K562 (cell line): ENCODE results near the gene PCNX3. TPM values are rescaled to one million over a fixed set of nuclear protein-coding genes. Genes with fewer than 3 reads are reported as not detected.

ENCODE experiments used
- CBFA2T2 ChIP-seq: fragments of 450-650 bp; conservative IDR thresholded peaks from 2 replicates; pipeline ENCODE4 v1.6.1; 2017; ENCODE audit warnings: mild to moderate bottlenecking
- CTBP1 ChIP-seq: fragments of 450-650 bp; IDR thresholded peaks from 2 replicates; pipeline ENCODE4 v1.6.1; 2016; ENCODE audit warnings: borderline replicate concordance
- ERF ChIP-seq: fragments of 450-650 bp; formaldehyde crosslinking; IDR thresholded peaks from 2 replicates; pipeline ENCODE4 v1.4.0; 2020; ENCODE audit warnings: mild to moderate bottlenecking, mixed read lengths
- EWSR1 ChIP-seq: fragments of 450-650 bp; IDR thresholded peaks from 2 replicates; pipeline ENCODE4 v1.6.1; 2018; ENCODE audit warnings: borderline replicate concordance, mild to moderate bottlenecking, low read depth, moderate library complexity; ENCODE audit not compliant: partially characterized antibody
- FOXM1 ChIP-seq, 2 experiments: fragments of 450-650 bp in 1 of 2; sonication (generic) in 1 of 2; formaldehyde crosslinking in 1 of 2; IDR thresholded peaks; 2 replicates each; pipeline versions ENCODE4 v1.6.1 to v1.9.0; 2017 to 2022; ENCODE audit warnings: low read depth in 2 of 2, mild to moderate bottlenecking in 2 of 2, missing genetic modification reagents in 1 of 2, moderate library complexity in 1 of 2
- NEUROD1 ChIP-seq: fragments of 150-350 bp; IDR thresholded peaks from 2 replicates; pipeline ENCODE4 v1.6.1; 2014; ENCODE audit warnings: borderline replicate concordance, low read length, low read depth; ENCODE audit not compliant: partially characterized antibody
- SAP30 ChIP-seq: fragments of 200-600 bp; sonication (generic); IDR thresholded peaks from 2 replicates; pipeline ENCODE4 v1.6.1; 2012; ENCODE audit warnings: borderline replicate concordance, low read depth, mild to moderate bottlenecking, moderate library complexity, low read length, control low read depth, inconsistent platforms; ENCODE audit not compliant: insufficient read depth, poor library complexity, severe bottlenecking
- SIN3B ChIP-seq: fragments of 450-650 bp; IDR thresholded peaks from 2 replicates; pipeline ENCODE4 v1.6.1; 2017; ENCODE audit warnings: low read depth, mild to moderate bottlenecking, moderate library complexity
- SMAD4 ChIP-seq: fragments of 250-450 bp; sonication (Bioruptor Pico); conservative IDR thresholded peaks from 2 replicates; pipeline ENCODE4 v1.8.0; 2021; ENCODE audit warnings: inconsistent platforms, mild to moderate bottlenecking, moderate library complexity
- ZNF76 ChIP-seq: fragments of 250-450 bp; sonication (Bioruptor Pico); IDR thresholded peaks from 2 replicates; pipeline ENCODE4 v1.4.0; 2020; ENCODE audit warnings: mild to moderate bottlenecking, moderate library complexity, borderline replicate concordance
- polyA plus RNA-seq, 8 experiments: library from polyadenylated mRNA; depleted of rRNA in 4 of 8; stranded (reverse) in 5 of 8; unstranded in 3 of 8; fragments of >200 nt; fragmentation: Nextera tagmentation in 2 of 8; fragmentation: Illumina TruSeq in 1 of 8; extraction: Ambion mirVana in 2 of 8; extraction: Trizol in 1 of 8; gene quantifications; 2 replicates each; pipeline versions ENCODE4 v1.2.1 to v1.2.3, GENCODE V29; 2011 to 2014; ENCODE audit warnings: inconsistent platforms in 1 of 8, missing spikeins in 1 of 8
- total RNA-seq, 7 experiments: library from RNA; depleted of rRNA in 6 of 7; stranded (reverse); fragments of >200 nt in 6 of 7; fragmentation: Illumina TruSeq in 2 of 7; extraction: Trizol in 2 of 7; gene quantifications; 2 replicates each; pipeline versions ENCODE4 v1.2.1 to v1.2.3, GENCODE V29; 2011 to 2021; ENCODE audit warnings: low replicate concordance in 1 of 7
- TF ChIP-seq, protein P1 (sequence below): fragments of 450-650 bp; formaldehyde crosslinking; IDR thresholded peaks from 2 replicates; pipeline ENCODE4 v1.4.0; 2022; ENCODE audit warnings: missing genetic modification characterization
- TF ChIP-seq, protein P2 (sequence below), 2 experiments: IDR thresholded peaks; 2 replicates each; pipeline ENCODE4 v1.6.1; 2011; ENCODE audit warnings: borderline replicate concordance in 1 of 2, control low read depth in 1 of 2, low read depth in 1 of 2, low read length in 1 of 2, mild to moderate bottlenecking in 1 of 2, mixed read lengths in 1 of 2, moderate library complexity in 1 of 2; ENCODE audit not compliant: insufficient read depth in 1 of 2, insufficient read length in 1 of 2, poor library complexity in 1 of 2, severe bottlenecking in 1 of 2; ENCODE audit errors: extremely low read depth in 1 of 2
- TF ChIP-seq, protein P3 (sequence below): fragments of 250-450 bp; sonication (Bioruptor Pico); IDR thresholded peaks from 2 replicates; pipeline ENCODE4 v1.9.0; 2021; ENCODE audit warnings: mild to moderate bottlenecking, inconsistent platforms
- TF ChIP-seq, protein P4 (sequence below), 2 experiments: IDR thresholded peaks; 2 replicates each; pipeline ENCODE4 v1.6.1; 2012; ENCODE audit warnings: improper control_type of control experiment in 2 of 2, low read depth in 2 of 2, low read length in 2 of 2, borderline replicate concordance in 1 of 2
- TF ChIP-seq, protein P5 (sequence below): fragments of 450-650 bp; IDR thresholded peaks from 2 replicates; pipeline ENCODE4 v1.6.1; 2016; ENCODE audit warnings: borderline replicate concordance

Gene PCNX3
- total and polyA plus RNA-seq, 9 of the 15 experiments (the other 6 are each of a cell fraction or from before 2014, with no cell fraction given): 0.11 to 47.8 (median 12.8) TPM

DNA sequence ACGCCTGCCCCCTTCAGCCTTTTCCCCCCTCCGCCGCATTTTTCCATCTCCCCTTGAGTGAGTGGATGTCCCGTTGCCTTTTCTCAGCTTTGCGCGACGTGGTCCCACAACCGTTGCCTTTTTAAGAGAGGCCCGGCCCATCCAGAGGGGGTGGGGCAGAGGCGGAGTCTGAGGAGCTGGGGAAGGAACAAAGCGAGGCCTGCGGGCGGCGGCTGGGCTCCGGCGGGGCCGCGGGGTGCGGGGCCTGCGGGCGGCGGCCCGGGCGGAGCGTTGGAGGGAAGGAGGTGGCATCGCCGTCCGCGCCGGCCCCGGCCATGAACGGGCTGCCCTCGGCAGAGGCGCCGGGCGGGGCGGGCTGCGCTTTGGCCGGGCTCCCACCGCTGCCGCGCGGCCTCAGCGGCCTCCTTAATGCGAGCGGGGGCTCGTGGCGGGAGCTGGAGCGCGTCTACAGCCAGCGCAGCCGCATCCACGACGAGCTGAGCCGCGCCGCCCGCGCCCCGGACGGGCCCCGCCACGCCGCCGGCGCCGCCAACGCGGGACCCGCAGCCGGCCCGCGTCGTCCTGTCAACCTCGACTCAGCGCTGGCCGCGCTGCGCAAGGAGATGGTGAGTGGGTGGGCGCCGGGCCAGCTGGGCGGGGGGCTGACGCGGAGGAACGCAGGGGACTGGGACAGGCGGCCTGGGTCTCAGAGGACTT is 43.1 kb upstream of the PCNX3 start, which contains the start of gene FAM89B (continued):
- peak; percentile 60; the same call in 1 of the 2 replicates for TF ChIP-seq SIN3B
- TF ChIP-seq, protein P1, sequence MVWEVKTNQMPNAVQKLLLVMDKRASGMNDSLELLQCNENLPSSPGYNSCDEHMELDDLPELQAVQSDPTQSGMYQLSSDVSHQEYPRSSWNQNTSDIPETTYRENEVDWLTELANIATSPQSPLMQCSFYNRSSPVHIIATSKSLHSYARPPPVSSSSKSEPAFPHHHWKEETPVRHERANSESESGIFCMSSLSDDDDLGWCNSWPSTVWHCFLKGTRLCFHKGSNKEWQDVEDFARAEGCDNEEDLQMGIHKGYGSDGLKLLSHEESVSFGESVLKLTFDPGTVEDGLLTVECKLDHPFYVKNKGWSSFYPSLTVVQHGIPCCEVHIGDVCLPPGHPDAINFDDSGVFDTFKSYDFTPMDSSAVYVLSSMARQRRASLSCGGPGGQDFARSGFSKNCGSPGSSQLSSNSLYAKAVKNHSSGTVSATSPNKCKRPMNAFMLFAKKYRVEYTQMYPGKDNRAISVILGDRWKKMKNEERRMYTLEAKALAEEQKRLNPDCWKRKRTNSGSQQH (CRISPR knock-in tag): no peak
- peak; percentile 82 for TF ChIP-seq SAP30
- TF ChIP-seq NEUROD1: peak; percentile 49
- peak; percentile 74 for TF ChIP-seq SMAD4 (CRISPR knock-in tag)
- peak; percentile 84 for TF ChIP-seq FOXM1 (IDR thresholded peaks at IDR 0.05; ENCODE audit: low read depth)
- TF ChIP-seq FOXM1 (CRISPR knock-in tag; IDR thresholded peaks at IDR 0.05; ENCODE audit: low read depth): no peak
- TF ChIP-seq, protein P2, sequence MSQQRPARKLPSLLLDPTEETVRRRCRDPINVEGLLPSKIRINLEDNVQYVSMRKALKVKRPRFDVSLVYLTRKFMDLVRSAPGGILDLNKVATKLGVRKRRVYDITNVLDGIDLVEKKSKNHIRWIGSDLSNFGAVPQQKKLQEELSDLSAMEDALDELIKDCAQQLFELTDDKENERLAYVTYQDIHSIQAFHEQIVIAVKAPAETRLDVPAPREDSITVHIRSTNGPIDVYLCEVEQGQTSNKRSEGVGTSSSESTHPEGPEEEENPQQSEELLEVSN (IDR thresholded peaks at IDR 0.05; ENCODE audit: borderline replicate concordance in 1 of 2, extremely low read depth in 1 of 2, insufficient read depth in 1 of 2, insufficient read length in 1 of 2, low read depth in 1 of 2, low read length in 1 of 2, poor library complexity in 1 of 2, severe bottlenecking in 1 of 2): peak; percentile 39 to 63
- TF ChIP-seq, protein P3, sequence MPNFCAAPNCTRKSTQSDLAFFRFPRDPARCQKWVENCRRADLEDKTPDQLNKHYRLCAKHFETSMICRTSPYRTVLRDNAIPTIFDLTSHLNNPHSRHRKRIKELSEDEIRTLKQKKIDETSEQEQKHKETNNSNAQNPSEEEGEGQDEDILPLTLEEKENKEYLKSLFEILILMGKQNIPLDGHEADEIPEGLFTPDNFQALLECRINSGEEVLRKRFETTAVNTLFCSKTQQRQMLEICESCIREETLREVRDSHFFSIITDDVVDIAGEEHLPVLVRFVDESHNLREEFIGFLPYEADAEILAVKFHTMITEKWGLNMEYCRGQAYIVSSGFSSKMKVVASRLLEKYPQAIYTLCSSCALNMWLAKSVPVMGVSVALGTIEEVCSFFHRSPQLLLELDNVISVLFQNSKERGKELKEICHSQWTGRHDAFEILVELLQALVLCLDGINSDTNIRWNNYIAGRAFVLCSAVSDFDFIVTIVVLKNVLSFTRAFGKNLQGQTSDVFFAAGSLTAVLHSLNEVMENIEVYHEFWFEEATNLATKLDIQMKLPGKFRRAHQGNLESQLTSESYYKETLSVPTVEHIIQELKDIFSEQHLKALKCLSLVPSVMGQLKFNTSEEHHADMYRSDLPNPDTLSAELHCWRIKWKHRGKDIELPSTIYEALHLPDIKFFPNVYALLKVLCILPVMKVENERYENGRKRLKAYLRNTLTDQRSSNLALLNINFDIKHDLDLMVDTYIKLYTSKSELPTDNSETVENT: 0 out of 2 replicates have a peak, but pooled peaks have one; percentile 17
- TF ChIP-seq EWSR1: no peak
- TF ChIP-seq, protein P4, sequence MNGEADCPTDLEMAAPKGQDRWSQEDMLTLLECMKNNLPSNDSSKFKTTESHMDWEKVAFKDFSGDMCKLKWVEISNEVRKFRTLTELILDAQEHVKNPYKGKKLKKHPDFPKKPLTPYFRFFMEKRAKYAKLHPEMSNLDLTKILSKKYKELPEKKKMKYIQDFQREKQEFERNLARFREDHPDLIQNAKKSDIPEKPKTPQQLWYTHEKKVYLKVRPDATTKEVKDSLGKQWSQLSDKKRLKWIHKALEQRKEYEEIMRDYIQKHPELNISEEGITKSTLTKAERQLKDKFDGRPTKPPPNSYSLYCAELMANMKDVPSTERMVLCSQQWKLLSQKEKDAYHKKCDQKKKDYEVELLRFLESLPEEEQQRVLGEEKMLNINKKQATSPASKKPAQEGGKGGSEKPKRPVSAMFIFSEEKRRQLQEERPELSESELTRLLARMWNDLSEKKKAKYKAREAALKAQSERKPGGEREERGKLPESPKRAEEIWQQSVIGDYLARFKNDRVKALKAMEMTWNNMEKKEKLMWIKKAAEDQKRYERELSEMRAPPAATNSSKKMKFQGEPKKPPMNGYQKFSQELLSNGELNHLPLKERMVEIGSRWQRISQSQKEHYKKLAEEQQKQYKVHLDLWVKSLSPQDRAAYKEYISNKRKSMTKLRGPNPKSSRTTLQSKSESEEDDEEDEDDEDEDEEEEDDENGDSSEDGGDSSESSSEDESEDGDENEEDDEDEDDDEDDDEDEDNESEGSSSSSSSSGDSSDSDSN (IDR thresholded peaks at IDR 0.05; ENCODE audit: borderline replicate concordance in 1 of 2, low read depth in 2 of 2, low read length in 2 of 2): peak; percentile 54 to 58; a peak in 2 of 4 replicates
- 0 out of 2 replicates have a peak, but pooled peaks have one; percentile 81 for TF ChIP-seq ERF (CRISPR knock-in tag)
- no peak for TF ChIP-seq CBFA2T2
- no peak for TF ChIP-seq ZNF76 (CRISPR knock-in tag)
- TF ChIP-seq, protein P5, sequence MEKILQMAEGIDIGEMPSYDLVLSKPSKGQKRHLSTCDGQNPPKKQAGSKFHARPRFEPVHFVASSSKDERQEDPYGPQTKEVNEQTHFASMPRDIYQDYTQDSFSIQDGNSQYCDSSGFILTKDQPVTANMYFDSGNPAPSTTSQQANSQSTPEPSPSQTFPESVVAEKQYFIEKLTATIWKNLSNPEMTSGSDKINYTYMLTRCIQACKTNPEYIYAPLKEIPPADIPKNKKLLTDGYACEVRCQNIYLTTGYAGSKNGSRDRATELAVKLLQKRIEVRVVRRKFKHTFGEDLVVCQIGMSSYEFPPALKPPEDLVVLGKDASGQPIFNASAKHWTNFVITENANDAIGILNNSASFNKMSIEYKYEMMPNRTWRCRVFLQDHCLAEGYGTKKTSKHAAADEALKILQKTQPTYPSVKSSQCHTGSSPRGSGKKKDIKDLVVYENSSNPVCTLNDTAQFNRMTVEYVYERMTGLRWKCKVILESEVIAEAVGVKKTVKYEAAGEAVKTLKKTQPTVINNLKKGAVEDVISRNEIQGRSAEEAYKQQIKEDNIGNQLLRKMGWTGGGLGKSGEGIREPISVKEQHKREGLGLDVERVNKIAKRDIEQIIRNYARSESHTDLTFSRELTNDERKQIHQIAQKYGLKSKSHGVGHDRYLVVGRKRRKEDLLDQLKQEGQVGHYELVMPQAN: peak; percentile 51; the same call in 1 of the 2 replicates
- peak; percentile 14; the same call in 1 of the 2 replicates for TF ChIP-seq CTBP1
